Activated CD8-positive, alpha-beta memory T cell treated with anti-CD3 and anti-CD28 coated beads, Interleukin-2, amount 50 U/mL, for 24 hours (primary cell): Measurements from ENCODE around the gene LMAN2.

Source experiments
- DNase-seq: peaks from one replicate; pipeline ENCODE4 v3.0.0-alpha.2; 2020; ENCODE audit errors: extremely low read depth

Gene LMAN2

GRCh38 chr5:177351392-177352329 is at the start of gene LMAN2:
TSS of gene LMAN2 (minus strand) at chr5:177351668. CDS start at chr5:177351647, 21 bp downstream.
- DNase-seq, result peak; percentile 86

DNA sequence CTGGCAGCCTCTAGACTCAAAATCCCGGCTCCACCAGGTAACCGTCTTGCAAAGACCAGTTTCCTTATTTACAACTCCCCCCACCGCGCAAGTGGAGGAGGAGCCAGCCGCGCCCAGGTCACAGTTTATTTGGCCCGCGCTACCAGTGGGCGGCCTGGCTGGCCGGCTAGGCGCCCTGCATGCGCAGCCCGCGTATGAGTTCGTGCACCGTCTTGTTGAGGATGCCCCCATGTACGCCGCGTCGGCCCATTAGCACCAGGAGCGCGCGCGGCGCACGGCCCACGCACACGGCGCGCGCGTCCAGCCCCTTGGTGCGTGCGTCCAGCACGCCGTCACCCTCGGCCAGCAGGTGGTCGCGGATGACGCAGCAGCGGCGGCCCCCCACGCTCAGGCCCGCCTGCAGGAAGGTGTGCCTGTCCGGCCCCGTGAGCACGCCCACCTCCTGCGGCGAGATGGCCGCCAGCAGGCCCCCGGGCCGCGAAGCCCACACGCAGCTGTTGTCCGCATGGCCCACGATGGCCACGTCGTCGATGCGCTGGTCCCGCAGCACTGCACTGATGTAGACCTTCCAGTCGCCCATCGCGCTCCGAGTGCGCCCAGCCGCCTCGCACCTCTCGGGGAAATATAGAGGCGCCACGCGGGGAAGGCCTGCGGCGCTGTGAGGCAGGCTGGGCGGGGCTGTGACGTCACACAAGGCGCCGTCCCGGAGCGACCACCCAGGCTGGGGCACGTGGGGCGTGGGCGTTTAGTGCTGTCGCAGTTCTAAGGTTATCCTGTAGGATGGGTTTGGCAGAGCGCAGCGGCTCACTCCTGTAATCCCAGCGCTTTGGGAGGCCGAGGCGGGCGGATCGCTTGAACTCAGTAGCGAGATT is 48.8 kb upstream of the LMAN2 start, which contains the start of gene PFN3:
Gene PFN3 (minus strand): TSS at position 665 of the 872 bp plus-strand sequence. CDS start 85 bp downstream, at position 580.
- DNase-seq, result no peak

DNA sequence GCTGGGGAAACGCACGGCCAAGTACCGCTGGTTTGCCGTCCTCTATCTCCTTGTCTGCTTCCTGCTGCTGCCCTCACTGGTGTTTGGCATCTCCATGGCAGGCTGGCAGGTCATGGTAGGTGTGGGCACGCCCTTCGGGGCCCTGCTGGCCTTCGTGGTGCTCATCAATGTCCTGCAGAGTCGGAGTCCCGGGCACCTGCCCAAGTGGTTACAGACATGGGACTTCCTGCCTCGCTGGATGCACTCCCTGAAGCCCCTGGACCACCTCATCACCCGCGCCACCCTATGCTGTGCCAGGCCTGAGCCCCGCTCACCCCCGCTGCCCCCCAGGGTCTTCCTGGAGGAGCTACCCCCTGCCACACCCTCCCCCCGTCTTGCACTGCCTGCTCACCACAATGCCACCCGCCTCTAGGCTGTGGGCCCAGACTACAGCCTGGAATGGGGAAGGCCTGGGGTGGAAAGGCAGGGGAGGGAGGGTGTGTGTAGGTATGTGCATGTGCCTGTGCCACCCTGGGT is 46.5 kb upstream of the LMAN2 start:
- no peak for DNase-seq

- no peak for DNase-seq
Observed at GRCh38 chr5:177396807-177397206, 45.3 kb upstream of the LMAN2 start.

- no peak for DNase-seq
Observed at GRCh38 chr5:177396078-177396477, 44.6 kb upstream of the LMAN2 start.

- DNase-seq, result no peak
Observed at GRCh38 chr5:177393990-177394389, 42.5 kb upstream of the LMAN2 start.

GRCh38 chr5:177393206-177393765 is 41.8 kb upstream of the LMAN2 start:
- DNase-seq, result no peak

DNA sequence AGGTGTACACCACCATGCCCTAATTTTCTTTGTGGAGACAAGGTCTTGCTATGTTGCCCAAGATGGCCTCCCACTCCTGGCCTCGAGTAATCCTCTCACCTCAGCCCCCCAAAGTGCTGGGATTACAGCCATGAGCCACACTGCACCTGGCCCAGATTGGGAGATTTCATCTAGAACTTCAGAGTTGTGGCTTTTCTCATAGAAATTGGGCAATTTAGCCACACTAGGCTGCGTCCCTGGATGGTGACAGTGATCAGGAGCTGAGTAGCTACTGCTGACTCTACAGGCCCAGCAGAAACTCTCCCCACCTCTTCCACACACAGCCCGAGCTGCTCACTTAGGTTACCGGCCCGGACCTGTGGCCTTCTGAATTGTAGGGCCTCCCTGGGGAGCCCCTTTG is 41.3 kb upstream of the LMAN2 start:
- no peak for DNase-seq

GRCh38 chr5:177390363-177391300 is 39.2 kb upstream of the LMAN2 start:
- DNase-seq, result peak; percentile 75

DNA sequence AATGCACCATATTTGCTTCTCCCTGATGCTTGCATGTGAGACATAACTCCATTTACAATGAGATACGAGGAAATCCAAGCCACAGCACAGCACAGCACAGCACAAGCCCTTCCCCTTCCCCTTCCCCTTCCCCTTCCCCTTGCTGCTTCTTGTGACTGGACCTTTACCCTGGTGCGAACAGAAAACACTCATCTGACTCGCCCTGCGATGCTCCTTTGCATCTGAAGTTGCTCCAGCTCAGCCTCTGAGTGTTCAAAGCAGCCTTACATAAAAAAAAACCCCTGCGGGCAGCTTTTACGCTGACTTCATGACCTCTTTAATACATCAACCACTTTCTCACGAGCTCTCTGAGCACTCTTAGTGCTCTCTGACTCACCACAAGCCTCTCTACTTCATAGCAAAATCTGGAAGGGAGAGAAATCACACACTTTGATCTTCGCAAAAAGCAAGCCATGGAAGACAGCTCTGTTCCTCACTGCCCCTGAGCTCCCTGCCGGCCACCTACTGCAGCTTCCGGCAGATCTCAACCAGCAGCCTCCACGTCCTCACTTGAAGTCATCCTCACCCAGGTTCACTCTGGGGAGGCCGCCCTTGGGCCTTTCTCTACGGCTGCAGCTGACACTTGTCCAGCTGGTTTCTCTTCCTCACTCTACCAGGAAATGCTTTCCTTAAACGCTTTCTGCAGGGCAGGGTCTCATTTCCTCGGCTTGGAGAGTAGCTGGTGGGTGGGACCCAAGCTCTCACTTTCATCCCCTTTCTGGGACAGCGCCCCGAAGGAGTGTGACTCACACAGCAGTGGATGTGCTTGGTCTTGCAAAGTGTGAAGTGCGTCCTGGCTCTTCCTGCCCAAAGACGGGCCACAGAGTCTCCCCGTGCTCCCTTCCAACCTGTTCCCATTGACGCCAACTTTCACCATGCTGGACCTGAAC is 38.0 kb upstream of the LMAN2 start:
- DNase-seq, result no peak

DNA sequence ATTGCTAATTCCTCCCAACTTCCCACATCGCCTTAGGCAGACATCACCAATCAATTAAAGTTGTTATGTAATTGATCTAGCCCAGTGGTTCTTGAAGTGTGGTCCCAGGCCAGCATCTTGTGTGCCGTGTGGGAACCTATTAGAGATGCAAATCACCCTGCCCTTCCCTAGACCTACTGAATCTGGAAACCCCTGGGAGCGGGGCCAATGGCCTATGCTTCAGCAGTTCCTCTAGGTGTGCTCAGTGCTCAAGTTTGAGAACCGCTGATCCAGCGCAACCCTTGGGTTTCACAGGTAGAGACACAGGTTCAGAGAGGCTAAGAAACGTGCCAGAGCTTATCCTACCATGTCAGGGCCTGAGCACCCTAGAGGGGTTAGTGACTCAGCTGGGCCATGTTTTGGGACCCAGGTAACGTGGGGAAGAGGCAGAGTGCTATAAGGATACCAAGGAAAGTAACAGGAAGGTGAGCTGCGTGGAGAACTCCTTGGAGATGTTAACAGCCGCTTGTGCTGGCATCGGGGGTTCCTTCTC is 37.1 kb upstream of the LMAN2 start:
- DNase-seq, result no peak

DNA sequence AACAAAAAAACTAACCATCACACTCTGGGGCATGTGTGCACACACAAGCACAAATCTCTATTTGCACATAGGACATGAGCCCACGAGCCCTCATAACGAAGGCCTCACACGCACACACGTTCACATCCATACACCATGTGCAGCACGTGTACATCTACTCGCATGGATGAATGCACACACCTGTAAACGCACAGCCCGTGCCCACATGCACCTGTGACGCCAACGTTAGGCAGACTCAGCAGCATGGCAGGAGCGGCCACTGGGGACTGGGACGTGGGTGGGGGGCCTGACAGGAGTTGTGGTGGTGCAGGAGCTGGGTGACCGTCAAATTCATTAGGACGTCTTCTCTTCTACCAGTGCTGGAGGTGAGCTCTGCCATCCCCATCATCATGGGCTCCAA is 35.9 kb upstream of the LMAN2 start:
- no peak for DNase-seq

- no peak for DNase-seq
Observed at GRCh38 chr5:177386542-177386941, 35.1 kb upstream of the LMAN2 start.

- no peak for DNase-seq
Observed at GRCh38 chr5:177385720-177386119, 34.3 kb upstream of the LMAN2 start.

DNA sequence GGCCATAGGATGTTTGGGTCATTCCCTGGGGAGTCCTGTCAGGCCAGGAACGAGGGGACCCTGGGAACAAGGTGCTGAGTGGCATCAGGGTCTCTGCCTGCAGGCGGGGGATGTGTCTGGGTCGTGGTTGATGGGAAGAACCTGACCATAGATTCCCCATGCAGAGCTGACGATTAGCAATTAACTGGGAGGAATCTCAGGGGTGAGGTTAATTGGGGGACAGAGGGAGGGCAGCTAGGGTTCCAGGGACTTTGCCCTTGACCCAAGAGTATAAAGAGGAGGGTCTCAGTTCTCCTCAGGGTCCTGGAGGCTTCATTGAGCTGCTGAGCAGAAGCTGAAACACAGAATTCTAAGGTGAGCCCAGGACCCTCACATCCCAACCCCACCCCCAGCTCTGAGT is 32.7 kb upstream of the LMAN2 start, which contains the start of gene SLC34A1:
Gene SLC34A1 (plus strand): TSS at position 301 of the 400 bp plus-strand sequence. CDS start 1,308 bp downstream, outside the sequence.
- no peak for DNase-seq

DNA sequence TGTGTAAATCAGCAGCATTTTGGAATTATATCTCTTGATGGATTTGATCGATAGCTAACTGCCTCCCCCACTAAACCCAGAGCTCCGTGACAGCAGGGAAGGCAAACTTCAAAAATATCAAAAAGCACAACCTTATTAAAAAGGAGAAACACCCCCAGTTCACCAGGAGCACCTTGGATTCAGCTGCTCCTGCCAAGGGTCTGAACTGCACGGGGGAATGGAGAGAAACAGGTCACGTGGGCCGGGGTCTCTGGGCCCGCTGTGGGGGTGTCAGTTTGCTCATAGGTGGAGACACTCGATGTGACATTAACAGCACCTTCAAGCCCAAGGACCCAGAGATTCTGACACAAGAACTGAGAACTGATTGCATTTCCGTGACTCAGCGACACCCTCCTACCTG is 31.7 kb upstream of the LMAN2 start:
- no peak for DNase-seq

DNA sequence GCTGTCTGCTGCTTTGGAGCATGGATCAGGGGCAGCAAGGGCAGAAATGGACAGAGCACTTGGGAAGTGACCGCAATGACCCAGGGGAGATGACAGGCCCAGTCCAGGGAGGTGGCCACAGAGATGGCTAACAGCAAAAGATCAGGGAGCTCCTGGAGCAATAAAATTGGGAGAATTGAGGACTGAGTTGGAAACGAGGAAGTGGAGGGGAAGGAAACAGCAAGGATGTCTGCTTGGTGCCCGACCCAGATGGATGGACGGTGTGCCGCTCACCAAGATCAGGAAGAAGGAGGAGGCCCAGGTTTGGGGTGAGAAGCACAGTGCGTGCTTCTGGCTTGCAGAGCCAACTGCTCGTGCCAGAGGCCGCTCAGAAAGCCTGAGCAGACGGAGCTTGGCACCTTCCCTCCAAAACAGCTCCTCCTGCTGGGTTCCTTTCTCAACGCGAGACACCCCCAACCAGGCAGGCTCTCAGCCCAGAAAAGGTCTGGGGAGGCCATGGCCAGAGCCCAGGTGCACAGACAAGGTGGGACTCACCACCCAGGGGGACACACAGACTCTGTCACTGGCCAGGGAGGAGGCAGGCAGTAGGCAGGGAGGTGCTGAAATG is 31.1 kb upstream of the LMAN2 start:
- no peak for DNase-seq

GRCh38 chr5:177380805-177381126 is 29.3 kb upstream of the LMAN2 start:
- no peak for DNase-seq
